ENCODE data around the gene SLC5A9.

- TF ChIP-seq MYNN (CRISPR knock-in tag; IDR thresholded peaks at IDR 0.05; ENCODE audit: low read depth) (no peak), SIN3A (IDR thresholded peaks at IDR 0.05; ENCODE audit: borderline replicate concordance, low read depth, low read length) (no peak), EP300 (IDR thresholded peaks at IDR 0.05; ENCODE audit: low read depth in 2 of 2, low read length in 2 of 2) (no peak), EP300 (CRISPR knock-in tag; IDR thresholded peaks at IDR 0.05; ENCODE audit: borderline replicate concordance) (no peak), CTCF (CRISPR knock-in tag; IDR thresholded peaks at IDR 0.05) (0 out of 2 replicates have a peak, but pooled peaks have one; percentile 7), ZNF138 (CRISPR knock-in tag; IDR thresholded peaks at IDR 0.05; ENCODE audit: low read depth) (no peak), AGO2 (optimal IDR thresholded peaks at IDR 0.05; ENCODE audit: low read depth, low read length) (no peak), SRF (IDR thresholded peaks at IDR 0.05; ENCODE audit: low read depth, low read length) (no peak), STAG1 (CRISPR knock-in tag; IDR thresholded peaks at IDR 0.05) (no peak)
Measured at GRCh38 chr1:48177257-48177656, 45.3 kb upstream of the SLC5A9 start.
